HL-60 (cell line): ENCODE data around the gene OPRL1.

Experiments used
- CTCF ChIP-seq: IDR thresholded peaks from one replicate; pipeline ENCODE4 v1.5.1; 2011; ENCODE audit warnings: low read length, control low read depth, inconsistent platforms; ENCODE audit not compliant: insufficient read depth
- GABPA ChIP-seq: IDR thresholded peaks from 2 replicates; pipeline ENCODE4 v1.6.1; 2012; ENCODE audit warnings: low read depth
- POLR2AphosphoS5 ChIP-seq: IDR thresholded peaks from 2 replicates; pipeline ENCODE4 v1.6.1; 2012; ENCODE audit warnings: low read depth
- REST ChIP-seq: IDR thresholded peaks from 2 replicates; pipeline ENCODE4 v1.6.1; 2012; ENCODE audit warnings: low read depth; ENCODE audit not compliant: insufficient replicate concordance

- TF ChIP-seq CTCF: peak; percentile 38
- no peak for TF ChIP-seq REST
- TF ChIP-seq GABPA: no peak
- no peak for TF ChIP-seq POLR2AphosphoS5
Observed at GRCh38 chr20:64038565-64039292, 41.2 kb upstream of the OPRL1 start.
